ENCODE measurements around the gene BANF1. TPM values are rescaled to one million over a fixed set of nuclear protein-coding genes. Genes with fewer than 3 reads are reported as not detected.

Gene BANF1
- total RNA-seq, 1 experiment from 2014 or later = 124 TPM

- no TSS peak for BruUV-seq (replicated peaks)
- H3K79me2 ChIP-seq (ENCODE audit: low read length) = peaks cover 29% of the 10 kb centered on the region
- H3K4me1 ChIP-seq (ENCODE audit: insufficient read depth, low read length) = peaks cover 8% of the 10 kb centered on the region
- intact Hi-C loops (cut with micrococcal nuclease) = no loop called here
- no peak for TF ChIP-seq EZH2phosphoT487 (IDR thresholded peaks at IDR 0.05; ENCODE audit: borderline replicate concordance, low read length)
- no peaks in the 10 kb centered on the region for H3K27me3 ChIP-seq (ENCODE audit: low read length)
- DNase-seq (no peak), ATAC-seq (no peak)
- ChIA-PET POLR2A (ENCODE audit: unreplicated experiment) (no interaction called here), CTCF (no interaction called here)
- no peak overlapping the region for H3K27ac ChIP-seq (ENCODE audit: low read length)
- no peaks in the 10 kb centered on the region for H3F3A ChIP-seq (ENCODE audit: low read length, unreplicated experiment)
- H3K4me3 ChIP-seq (ENCODE audit: low read length) = no peak overlapping the region
- peaks cover 5% of the 10 kb centered on the region; the same call in 1 of the 2 replicates for H4K20me1 ChIP-seq (ENCODE audit: low read length)
- H3K4me2 ChIP-seq (ENCODE audit: low read length) = no peak overlapping the region
- no peak overlapping the region for H3K9ac ChIP-seq (ENCODE audit: low read length)
- peaks cover 58% of the 10 kb centered on the region for H3K36me3 ChIP-seq (ENCODE audit: low read depth, low read length)
- H3K9me2 ChIP-seq (replicated peaks; ENCODE audit: low read length) = no peaks in the 10 kb centered on the region
- no peak overlapping the region for H2AFZ ChIP-seq (ENCODE audit: low read length)
- H3K9me3 ChIP-seq (ENCODE audit: low read length) = no peaks in the 10 kb centered on the region
Observed at GRCh38 chr11:65967329-65967934, 34.9 kb upstream of the BANF1 start.

GRCh38 chr11:65968600-65969482 is 33.5 kb upstream of the BANF1 start:
- no peak overlapping the region for H3K27ac ChIP-seq (ENCODE audit: low read length)
- no peak overlapping the region for H3K4me3 ChIP-seq (ENCODE audit: low read length)
- no peaks in the 10 kb centered on the region for H3K9me3 ChIP-seq (ENCODE audit: low read length)
- peaks cover 6% of the 10 kb centered on the region; the same call in 1 of the 2 replicates for H3K4me1 ChIP-seq (ENCODE audit: insufficient read depth, low read length)
- peaks cover 60% of the 10 kb centered on the region for H3K36me3 ChIP-seq (ENCODE audit: low read depth, low read length)
- H3K27me3 ChIP-seq (ENCODE audit: low read length) = no peaks in the 10 kb centered on the region
- H4K20me1 ChIP-seq (ENCODE audit: low read length) = 0 out of 2 replicates have a peak, but pooled peaks cover 1% of the 10 kb centered on the region
- ChIA-PET POLR2A (ENCODE audit: unreplicated experiment) (no interaction called here), CTCF (no interaction called here)
- intact Hi-C loops (cut with micrococcal nuclease) = no loop called here
- DNase-seq (peak; percentile 21), ATAC-seq (no peak)
- H2AFZ ChIP-seq (ENCODE audit: low read length) = no peak overlapping the region
- TF ChIP-seq EZH2 (IDR thresholded peaks at IDR 0.05; ENCODE audit: low read length, unreplicated experiment) (no peak), EZH2phosphoT487 (IDR thresholded peaks at IDR 0.05; ENCODE audit: borderline replicate concordance, low read length) (no peak), CTCF (conservative IDR thresholded peaks at IDR 0.05; ENCODE audit: low read depth, low read length) (peak; percentile 35; the same call in 1 of the 2 replicates)
- no peaks in the 10 kb centered on the region for H3F3A ChIP-seq (ENCODE audit: low read length, unreplicated experiment)
- H3K4me2 ChIP-seq (ENCODE audit: low read length) = no peak overlapping the region
- BruUV-seq (replicated peaks) = no TSS peak
- no peak overlapping the region for H3K9ac ChIP-seq (ENCODE audit: low read length)
- H3K9me2 ChIP-seq (replicated peaks; ENCODE audit: low read length) = no peaks in the 10 kb centered on the region
- H3K79me2 ChIP-seq (ENCODE audit: low read length) = peaks cover 15% of the 10 kb centered on the region

- H3K36me3 ChIP-seq (ENCODE audit: low read depth, low read length) = peaks cover 35% of the 10 kb centered on the region
- DNase-seq (no peak), ATAC-seq (no peak)
- no peaks in the 10 kb centered on the region for H3K27me3 ChIP-seq (ENCODE audit: low read length)
- peaks cover 6% of the 10 kb centered on the region; the same call in 1 of the 2 replicates for H3K4me1 ChIP-seq (ENCODE audit: insufficient read depth, low read length)
- intact Hi-C loops (cut with micrococcal nuclease) = no loop called here
- ChIA-PET CTCF (no interaction called here), POLR2A (ENCODE audit: unreplicated experiment) (no interaction called here)
- H3K4me3 ChIP-seq (ENCODE audit: low read length) = no peak overlapping the region
- H3K9me3 ChIP-seq (ENCODE audit: low read length) = no peaks in the 10 kb centered on the region
- no peaks in the 10 kb centered on the region for H4K20me1 ChIP-seq (ENCODE audit: low read length)
- TF ChIP-seq EZH2 (IDR thresholded peaks at IDR 0.05; ENCODE audit: low read length, unreplicated experiment) (no peak), EZH2phosphoT487 (IDR thresholded peaks at IDR 0.05; ENCODE audit: borderline replicate concordance, low read length) (no peak), CTCF (conservative IDR thresholded peaks at IDR 0.05; ENCODE audit: low read depth, low read length) (no peak)
- H3K27ac ChIP-seq (ENCODE audit: low read length) = no peak overlapping the region
- no peak overlapping the region for H3K9ac ChIP-seq (ENCODE audit: low read length)
- H2AFZ ChIP-seq (ENCODE audit: low read length) = no peak overlapping the region
- 0 out of 2 replicates have a peak, but pooled peaks cover 3% of the 10 kb centered on the region for H3K79me2 ChIP-seq (ENCODE audit: low read length)
- H3K9me2 ChIP-seq (replicated peaks; ENCODE audit: low read length) = no peaks in the 10 kb centered on the region
- H3K4me2 ChIP-seq (ENCODE audit: low read length) = no peak overlapping the region
- no TSS peak for BruUV-seq (replicated peaks)
- no peaks in the 10 kb centered on the region for H3F3A ChIP-seq (ENCODE audit: low read length, unreplicated experiment)
Observed at GRCh38 chr11:65972116-65972515, 30.2 kb upstream of the BANF1 start.

All from PC-3 (cell line).